Retinal pigment epithelial cell (primary cell): ENCODE data around the gene LMF1.

Experiments
- DNase-seq: peaks from one replicate; pipeline ENCODE4 v3.0.0-alpha.2; 2010; ENCODE audit warnings: low read depth
- H3K4me3 ChIP-seq: 2 replicates; pipeline ENCODE4 v1.5.1; 2011; ENCODE audit warnings: mild to moderate bottlenecking, low read length, control low read depth, moderate library complexity
- CTCF ChIP-seq: conservative IDR thresholded peaks from 2 replicates; pipeline ENCODE4 v1.5.1; 2011; ENCODE audit warnings: low read depth, low read length, control low read depth, inconsistent platforms

The LMF1 gene

GRCh38 chr16:879461-879861 is 91.3 kb downstream of the LMF1 start:
- DNase-seq = no peak
- TF ChIP-seq CTCF = no peak
- no peak overlapping the region for H3K4me3 ChIP-seq

- TF ChIP-seq CTCF = no peak
- no peak for DNase-seq
- H3K4me3 ChIP-seq = no peak overlapping the region
Observed at GRCh38 chr16:878886-879285, 91.9 kb downstream of the LMF1 start.

GRCh38 chr16:878072-878784 is 92.6 kb downstream of the LMF1 start:
- H3K4me3 ChIP-seq = no peak overlapping the region
- no peak for DNase-seq
- peak; percentile 27 for TF ChIP-seq CTCF

- no peak for TF ChIP-seq CTCF
- no peak for DNase-seq
- H3K4me3 ChIP-seq = no peak overlapping the region
Observed at GRCh38 chr16:877242-878071, 93.3 kb downstream of the LMF1 start.

GRCh38 chr16:876523-877241 is 94.1 kb downstream of the LMF1 start:
- DNase-seq = no peak
- H3K4me3 ChIP-seq = no peak overlapping the region
- TF ChIP-seq CTCF = no peak

- no peak for TF ChIP-seq CTCF
- no peak overlapping the region for H3K4me3 ChIP-seq
- no peak for DNase-seq
Observed at GRCh38 chr16:876041-876335, 94.8 kb downstream of the LMF1 start.
